Right forelimb (tissue), 1 donor: ENCODE results near the gene DYNLL1.
"Not testable (repeated sequence)": the region's sequence is repeated elsewhere in the genome, so short reads cannot be mapped to it uniquely, and the experiment has no call there.

Experiments used
- DNase-seq: peaks from one replicate; pipeline ENCODE4 v3.0.0-alpha.2; 2018

DYNLL1 gene

DNA sequence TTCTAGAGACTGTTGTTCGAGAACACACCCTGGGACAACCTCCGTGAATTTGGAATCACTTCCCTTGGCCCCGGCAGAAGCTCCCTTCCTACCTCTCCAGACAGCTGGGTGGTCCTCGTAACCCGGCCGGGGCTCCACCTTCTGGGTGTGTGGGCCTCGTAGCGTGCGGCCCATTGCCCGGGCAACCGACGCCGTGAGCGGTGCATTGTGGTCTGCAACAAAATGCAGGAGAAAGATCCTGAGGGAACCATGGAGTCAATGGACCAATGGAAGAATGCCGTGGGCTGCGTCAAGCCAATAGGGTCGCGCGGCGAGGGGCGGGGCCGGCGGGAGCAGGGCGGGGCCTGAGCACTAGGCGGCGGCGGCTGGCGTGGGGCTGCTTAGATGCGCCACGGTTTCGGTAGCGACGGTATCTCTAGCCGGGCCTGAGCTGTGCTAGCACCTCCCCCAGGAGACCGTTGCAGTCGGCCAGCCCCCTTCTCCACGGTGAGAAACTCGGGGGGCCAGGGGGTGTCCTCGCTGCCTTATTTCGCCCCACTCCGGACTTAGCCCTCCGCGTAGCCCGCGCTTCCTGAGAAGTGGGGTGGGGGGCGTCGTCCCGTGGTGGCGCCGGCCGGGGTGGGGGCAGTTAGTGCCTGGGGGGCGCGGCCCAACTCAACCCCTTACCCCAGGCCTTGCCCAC lies at the start of gene DYNLL1:
Gene DYNLL1 (plus strand): TSS at position 383 of the 682 bp plus-strand sequence. CDS start 309 bp downstream, outside the sequence.
- peak; percentile 99 for DNase-seq

DNA sequence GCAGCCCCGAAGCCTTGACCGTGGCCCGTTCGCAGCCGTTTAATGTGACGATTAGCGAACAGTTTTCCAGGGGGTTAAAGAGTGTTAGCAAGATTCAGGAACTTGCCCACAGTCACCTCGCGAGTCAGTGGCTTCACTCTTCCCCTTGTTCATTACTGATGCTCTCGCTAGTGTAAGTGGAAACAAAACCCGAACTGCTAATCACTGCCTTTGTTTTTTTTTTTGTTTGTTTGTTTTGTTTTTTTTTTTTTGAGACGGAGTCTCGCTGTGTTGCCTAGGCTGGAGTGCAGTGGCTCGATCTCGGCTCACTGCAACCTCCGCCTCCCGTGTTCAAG lies 49.1 kb upstream of the DYNLL1 start:
- DNase-seq = not testable (repeated sequence)

DNA sequence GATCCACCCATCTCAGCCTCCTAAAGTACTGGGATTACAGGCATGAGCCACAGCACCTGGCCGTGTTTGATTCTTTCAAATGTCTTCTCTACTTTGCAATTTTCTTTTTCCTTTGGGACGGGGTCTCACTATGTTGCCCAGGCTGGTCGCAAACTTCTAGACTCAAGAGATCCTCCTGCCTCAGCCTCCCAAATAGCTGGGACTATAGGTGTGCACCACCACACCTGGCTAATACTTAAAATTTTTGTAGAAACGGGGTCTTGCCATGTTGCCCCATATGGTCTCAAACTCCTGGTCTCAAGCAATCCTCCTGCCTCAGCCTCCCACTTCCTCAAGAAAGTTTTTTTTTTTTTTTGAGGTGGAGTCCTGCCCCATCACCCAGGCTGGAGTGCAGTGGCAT lies 47.9 kb upstream of the DYNLL1 start:
- DNase-seq = no peak

DNA sequence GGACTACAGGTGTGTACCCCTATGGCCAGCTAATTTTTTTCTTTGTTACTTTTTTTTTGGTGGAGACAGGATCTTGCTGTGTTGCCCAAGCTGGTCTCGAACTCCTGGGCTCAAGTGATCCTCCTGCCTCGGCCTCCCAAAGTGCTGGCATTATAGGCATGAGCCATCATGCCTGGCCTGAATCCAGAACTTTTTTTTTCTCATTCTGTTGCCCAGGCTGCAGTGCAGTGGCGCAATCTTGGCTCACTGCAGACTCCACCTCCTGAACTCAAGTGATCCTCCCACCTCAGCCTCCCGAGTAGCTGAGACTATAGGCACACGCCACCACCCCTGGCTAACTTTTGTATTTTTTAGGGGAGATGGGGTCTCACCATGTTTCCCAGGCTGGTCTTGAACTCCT lies 43.4 kb upstream of the DYNLL1 start:
- DNase-seq = not testable (repeated sequence)

DNA sequence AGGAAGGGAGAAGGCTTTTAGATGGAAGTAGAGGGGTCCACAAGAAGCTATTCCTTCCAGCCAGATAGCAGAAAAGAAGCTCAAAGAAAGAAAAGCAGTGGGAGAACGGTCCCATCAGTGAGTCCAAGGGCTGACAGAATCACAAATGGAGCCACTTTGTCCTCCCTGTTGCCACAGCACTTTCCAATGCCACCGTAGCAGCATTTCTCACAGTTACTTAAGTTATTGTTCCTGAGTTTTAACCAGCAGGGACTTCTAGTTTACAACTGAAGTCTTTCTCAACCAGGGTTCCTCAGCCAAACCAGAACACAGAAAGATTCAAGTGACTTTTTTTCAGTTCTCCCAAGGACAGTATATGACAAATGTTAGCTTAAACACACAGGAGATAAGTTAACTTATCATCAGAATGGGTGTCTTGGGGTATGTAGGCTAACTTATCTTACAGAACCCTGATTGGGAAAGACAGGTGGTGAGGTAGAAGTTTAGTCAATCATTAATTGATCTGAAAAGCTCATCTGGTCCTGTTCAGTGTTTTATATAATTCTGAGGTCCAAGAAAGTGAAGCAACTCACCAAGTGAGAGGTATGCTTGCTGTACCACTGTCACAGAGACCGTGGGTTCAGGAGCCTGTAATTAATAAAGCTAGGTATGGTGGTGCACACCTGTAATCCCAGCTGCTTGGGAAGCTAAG lies 42.7 kb upstream of the DYNLL1 start:
- no peak for DNase-seq

DNA sequence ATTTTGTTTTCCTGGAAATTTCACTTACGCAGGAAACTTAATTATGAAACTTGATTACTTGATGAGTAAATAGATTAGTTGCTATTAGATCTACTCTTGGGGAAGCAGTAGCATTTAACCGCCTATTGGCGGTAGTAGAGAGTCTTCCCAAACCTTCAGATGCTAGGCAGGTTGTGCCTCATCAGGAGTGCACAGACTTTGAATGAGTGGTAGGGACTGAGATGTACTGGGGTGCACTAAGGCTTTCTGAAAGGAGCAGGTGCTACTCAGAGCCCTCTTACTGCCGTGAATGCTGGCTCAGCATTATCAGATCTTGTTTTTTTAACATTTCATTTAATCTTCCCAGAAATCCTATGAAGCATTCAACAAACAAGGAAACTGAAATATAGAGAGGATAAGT lies 41.9 kb upstream of the DYNLL1 start:
- DNase-seq = no peak

DNA sequence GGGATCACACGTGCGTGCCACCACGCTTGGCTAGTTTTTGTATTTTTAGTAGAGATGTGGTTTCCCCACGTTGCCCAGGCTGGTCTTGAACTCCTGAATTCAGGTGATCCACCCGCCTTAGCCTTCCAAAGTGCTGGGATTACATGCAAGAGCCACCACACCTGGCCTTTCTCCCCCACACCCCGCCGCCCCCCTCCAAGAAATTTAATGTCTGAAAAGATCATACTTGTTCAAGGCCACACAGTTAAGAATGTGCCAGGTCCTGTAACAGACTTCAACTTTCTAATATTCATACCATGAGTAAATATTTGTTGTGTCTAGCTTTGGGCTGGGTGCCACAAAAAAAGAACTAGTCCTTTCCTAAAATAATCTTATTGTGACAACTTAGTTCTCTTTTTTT lies 40.6 kb upstream of the DYNLL1 start:
- DNase-seq = no peak

DNA sequence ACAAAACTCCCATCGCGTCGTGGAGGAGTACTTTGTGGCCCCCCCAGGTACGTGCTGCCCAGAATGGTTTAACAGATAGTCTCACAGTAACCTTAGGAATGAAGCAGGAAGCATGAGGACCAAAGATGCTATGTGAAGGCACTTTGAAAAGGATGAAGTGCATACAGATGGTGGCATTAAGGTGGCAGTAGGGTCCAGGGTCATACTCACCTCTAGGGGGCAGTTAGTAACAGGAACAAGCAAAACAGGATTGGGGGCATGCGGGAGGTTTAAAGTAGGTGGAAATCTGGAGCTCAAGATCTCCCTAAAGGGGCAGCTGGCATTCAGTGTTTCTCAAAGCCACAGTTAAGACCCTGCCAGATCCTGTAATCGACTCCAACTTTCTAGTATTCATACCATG lies 38.8 kb upstream of the DYNLL1 start:
- DNase-seq = no peak

DNA sequence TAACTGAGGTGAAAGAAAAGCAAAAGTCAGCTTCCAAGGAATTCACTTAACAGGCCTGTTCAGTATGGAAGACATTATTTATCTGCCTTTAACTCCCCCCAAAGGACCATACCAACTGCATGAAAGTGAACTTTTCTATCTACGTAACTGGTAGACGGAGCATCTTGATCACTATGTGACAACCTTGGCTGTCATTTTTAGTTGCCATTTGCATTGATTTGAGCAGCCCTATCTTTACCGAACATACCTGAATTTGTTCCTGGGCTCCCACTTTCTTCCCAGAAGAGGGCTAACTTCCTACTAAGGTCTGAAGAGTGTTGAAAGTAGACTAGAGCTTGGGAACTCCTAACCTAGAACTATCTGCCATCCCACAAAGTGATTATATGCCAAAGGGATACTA lies 35.8 kb upstream of the DYNLL1 start:
- no peak for DNase-seq

DNA sequence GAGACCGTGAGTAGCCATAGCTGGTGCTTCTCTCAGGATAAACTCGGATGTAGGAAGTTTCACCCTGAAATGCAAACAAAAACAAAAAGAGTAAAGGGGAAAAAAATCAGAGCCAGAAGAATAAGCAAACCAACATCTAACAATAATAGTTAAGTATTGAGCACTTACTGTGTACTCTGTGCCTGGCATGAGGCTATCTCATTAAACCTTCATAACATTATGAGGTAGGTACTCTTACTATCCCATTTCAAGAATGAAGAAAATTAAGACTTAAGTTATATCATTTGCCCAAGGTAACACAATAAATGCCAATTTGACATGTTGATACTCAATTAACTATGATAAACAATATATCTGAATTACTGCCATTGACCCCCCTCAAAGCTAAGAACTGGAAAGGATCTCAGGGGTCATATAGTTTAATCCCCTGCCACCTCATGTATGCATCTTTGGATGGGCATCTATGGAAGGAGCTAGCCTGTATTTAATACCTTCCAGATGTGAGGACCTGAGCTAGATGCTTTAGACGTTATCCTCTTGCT lies 33.7 kb upstream of the DYNLL1 start:
- no peak for DNase-seq

DNA sequence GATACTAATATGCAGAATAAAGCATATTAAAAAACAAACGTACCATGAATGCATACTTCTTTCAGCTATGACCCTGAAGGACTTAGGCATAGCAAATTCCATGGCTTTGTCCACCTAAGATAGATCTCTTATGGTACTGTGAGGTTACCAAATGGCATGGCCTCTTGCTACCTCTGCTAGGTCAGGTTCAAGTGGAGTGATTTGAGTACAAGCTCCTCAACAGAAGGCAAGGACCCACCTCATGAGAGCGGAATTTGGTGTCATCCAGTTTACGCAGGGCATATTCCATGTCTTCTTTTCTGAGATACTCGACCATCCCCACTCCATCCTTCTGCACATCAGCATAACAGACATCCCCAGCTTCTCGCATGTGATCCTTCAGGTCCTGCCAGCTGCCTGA lies 32.2 kb upstream of the DYNLL1 start:
- DNase-seq = no peak

DNA sequence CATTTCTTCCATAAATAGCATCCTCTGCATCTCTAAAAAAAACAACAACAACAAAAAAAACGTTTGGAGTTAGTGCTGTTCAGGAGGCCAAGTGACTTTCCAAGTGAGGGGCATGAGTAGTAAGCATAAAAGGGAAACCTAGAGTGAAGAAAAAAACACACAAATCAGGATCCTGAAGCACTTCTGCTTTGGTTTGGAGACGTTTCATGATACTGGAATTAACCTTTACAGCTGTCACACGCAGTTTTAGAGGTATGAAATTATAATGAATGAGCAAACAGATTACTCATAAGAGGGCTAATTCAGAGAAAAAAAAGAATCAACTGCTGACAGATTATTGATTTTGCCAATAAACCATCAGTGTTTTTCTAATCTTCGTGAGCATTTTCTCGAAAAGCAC lies 30.2 kb upstream of the DYNLL1 start:
- no peak for DNase-seq

DNA sequence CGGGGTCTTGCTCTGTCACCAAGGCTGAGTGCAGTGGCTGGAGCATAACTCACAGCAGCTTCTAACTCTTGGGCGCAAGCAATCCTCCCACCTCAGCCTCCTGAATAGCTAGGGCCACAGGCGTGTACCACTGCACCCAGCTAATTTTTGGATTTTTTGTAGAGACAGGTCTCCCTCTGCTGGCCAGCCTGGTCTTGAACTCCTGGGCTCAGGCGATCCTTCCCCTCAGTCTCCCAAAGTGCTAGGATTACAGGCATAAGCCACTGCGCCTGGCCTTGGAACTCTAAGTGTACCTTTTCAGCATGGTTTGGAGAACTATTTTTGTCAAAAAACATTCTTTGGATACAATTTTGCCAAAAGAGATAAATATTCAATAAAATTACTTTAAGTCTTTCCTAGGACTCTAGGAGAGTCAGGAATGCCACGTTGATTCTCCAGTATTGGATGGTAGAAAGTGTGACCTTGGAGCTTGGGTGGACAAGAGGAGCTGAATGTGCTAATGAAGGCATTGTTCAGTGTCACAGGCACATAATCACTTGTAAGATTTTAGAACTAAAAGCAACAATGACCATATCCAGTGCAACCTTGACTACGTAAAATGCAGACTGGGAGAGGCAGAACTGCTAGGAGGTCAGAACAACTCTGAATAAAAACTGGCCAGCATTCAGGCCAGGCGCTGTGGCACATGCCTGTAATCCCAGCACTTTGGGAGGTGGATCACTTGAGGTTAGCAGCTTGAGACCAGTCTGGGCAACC lies 29.2 kb upstream of the DYNLL1 start:
- no peak for DNase-seq

DNA sequence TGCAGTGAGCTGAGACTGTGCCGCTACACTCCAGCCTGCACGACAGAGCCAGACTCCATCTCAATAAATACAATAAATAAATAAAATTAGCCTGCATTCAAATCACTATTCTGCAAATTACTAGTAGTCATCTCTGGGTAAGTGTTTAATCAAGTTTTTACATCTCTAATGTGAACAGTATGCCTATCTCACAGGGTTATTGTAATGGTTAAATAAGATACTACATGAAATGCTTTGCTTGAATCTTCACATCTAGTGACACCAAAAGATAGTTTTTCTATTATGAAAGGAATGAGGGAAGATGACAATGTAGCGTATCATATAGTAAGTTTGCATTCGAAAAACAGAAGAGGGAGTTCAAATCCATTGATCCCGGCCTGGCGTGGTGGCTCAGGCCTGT lies 28.5 kb upstream of the DYNLL1 start:
- DNase-seq = no peak

DNA sequence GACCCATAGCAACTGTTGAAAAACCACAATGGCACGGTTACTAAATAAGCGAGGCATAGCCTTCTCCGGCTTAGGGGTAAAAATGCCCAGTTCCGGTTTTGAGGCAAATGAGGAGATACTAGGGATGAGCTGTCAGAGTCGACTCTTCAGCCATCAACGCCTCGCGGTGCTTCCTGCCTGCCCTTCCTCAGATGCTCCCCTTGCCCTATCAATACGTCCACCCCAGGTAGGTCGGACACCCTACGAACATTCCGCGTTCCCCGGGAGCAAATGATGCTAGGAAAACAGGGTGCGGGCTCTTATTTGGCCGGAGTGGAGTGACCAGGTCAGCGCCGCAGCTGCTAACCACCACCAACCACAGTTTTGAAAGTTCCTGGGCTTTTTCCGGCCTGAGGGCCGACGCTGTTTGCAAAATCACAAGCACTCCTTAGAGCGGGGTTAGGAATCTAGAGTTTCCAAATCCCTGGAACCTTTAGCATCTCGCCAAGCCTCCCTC lies 27.5 kb upstream of the DYNLL1 start:
- peak; percentile 57 for DNase-seq

DNA sequence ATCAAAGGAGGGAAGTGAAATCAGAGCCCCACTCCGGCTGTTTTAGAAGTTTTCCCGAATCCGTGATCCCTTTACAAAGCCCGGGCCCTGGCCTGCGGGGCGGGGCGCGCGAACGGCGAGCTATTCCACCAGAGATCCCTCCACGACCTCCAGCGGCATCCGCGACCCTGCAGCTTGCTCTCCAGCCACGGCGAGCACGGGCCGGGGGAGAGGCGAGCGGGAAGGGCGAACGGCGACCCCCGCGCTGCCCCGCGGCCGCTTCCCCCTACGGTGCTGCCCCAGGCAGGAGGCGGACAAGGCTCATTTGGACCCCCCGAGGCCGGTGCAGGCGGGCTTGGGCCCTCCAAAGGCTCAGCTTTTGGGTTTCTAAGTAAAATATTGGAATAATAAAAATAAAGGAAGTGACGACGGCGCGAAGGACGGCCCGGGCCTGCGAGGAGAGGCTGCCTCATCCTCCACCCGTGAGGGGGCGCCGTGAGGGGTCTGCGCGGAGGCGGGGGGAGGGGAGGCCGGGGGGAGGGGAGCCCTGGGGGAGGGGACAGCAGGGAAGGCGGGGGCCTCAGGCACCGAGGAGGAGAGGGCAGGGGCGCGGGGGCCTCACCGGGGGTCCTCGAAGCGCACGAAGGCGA lies 27.0 kb upstream of the DYNLL1 start:
- no peak for DNase-seq

DNA sequence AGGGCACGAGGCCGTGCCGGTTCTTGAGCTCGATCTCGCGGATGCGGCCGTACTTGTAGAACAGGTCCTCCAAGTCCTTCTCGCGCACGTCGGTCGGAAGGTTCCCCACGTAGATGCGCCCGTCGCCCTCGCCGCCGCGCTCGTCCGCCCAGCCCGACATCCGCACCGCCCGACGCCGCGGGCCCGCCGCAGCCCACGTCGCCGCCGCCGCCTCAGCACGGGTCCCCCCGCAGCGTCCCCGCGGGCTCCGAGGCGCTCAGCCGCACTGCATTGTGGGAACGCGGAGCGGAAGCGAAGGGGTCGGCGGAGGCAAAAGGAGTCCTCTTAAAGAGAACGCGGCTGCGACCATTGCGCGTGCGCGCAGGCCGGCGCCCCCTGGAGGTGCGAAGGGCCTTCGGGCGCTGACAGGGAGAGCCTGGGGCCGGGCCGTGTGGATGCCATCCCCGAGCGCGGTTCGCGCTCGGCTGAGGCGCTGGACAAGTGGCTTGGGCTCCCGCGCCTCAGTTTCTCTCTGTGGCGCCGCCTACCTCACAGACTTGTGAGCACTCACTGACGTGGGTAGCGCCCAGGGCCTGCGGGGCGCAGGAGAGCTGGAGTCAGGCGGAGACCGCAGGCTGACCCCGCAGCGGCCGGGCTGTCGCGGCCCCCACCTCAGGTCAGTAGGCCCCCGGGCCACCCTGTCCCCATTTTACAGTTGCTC lies 26.3 kb upstream of the DYNLL1 start, which contains the start of gene SRSF9:
Gene SRSF9 (minus strand): TSS at position 299 of the 700 bp plus-strand sequence. CDS start 139 bp downstream, at position 160.
- DNase-seq = peak; percentile 96

DNA sequence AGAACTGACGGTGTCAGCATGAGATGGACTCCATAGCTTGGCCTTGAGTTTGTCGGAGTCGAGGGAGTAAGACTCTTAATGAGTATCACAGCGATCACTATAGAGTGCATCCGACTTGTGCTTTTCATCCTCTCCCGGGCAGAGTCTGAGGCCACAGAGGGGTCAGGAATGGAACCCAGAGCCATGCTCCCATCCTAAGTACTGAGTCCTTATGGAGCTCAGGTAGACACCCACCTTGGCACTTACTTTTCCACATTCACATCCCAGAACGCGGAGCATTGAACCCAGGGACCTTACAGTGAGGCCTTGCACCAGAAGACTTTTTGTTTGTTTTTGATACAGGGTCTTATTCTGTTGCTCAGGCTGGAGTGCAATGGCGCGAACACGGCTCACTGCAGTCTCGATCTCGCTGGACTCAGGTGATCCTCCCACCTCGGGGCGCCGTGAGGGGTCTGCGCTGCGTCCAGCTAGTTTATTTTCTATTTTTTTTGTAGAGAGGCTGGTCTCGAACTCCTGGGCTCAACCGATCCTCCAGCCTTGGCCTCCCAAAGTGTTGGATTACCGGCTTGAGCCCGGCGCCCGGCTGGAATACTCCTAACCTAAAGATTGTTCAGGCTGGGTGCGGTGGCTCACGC lies 25.6 kb upstream of the DYNLL1 start:
- no peak for DNase-seq

DNA sequence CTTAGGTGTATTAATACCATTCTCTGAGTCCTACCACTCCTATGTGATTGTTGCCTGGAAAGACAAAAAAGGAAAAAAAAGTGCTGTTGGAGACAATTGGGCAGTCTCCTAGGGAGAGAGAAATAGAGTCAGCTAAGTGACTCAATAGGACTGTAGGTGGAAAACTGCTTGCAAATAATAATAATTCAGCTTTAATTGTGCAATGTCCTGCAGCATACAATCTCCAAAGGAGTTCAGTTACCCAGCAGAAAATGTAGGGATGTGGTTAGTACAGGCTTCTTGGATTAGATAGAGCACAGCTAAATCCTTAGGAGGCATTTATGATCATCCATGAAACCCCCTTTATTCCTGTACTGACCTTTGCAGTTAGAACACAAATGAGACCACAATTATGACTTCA lies 23.4 kb upstream of the DYNLL1 start:
- no peak for DNase-seq

DNA sequence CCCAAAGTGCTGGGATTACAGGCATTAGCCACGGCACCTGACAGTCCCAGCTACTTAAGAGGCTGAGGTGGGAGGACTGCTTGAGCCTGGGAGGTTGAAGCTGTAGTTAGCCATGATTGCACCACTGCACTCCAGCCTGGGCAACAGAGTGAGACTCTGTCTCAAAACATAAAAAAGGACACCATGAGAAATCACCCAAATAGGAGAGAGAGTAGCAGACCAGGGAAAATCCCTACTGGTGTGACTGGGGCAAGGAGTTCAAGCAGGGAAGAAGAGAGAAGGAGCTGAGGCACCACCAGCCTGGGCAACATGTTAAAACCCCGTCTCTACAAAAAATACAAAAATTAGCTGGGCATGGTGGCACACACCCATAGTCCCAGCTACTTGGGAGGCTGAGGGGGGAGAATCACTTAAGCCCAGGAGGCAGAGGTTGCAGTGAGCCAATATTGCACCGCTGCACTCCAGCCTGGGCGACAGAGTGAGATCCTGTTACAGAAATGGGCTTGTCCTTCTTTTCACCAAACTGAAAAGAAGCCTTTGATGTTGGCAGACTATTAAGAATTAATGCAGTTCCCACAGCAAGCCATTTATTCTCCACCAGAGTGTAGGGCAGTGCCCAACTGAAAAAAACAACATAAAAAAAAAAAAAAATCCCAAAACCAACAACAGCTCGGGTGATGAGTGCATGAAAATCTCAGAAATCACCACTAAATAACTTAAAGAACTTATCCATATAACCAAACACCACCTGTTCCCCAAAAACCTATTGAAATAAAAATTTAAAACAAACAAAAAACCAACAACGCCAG lies 21.9 kb upstream of the DYNLL1 start:
- no peak for DNase-seq

DNA sequence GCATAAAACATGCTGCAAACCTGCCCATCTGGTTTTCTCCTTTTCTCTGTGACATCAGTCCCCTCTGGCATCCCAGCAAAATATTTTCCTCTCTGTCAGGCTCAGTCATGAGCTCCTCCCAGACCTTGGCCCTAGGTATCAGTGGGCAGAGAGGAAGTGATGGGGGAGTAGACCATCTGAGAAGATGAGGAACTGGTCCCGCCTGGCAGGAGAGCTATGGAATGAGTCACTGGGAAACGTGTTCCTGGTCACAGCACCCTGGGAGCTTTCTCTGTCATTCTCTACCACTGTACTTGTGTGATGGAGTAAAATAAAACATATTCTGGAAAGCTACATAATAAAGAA lies 21.3 kb upstream of the DYNLL1 start:
- no peak for DNase-seq
